Endothelial cell (in vitro differentiated cells): ENCODE measurements around the gene ATAD3C. TPM values are rescaled to one million over a fixed set of nuclear protein-coding genes. Genes with fewer than 3 reads are reported as not detected.

ENCODE experiments used
- DNase-seq: peaks from one replicate; pipeline ENCODE4 v3.0.0; 2021; ENCODE audit warnings: low spot score
- H3K27ac Mint-ChIP-seq: one replicate; pipeline ENCODE4 v1.8.0; 2021; ENCODE audit warnings: mixed read lengths, inconsistent platforms; ENCODE audit not compliant: unreplicated experiment
- H3K27me3 Mint-ChIP-seq: one replicate; pipeline ENCODE4 v1.8.0; 2021; ENCODE audit warnings: mild to moderate bottlenecking, moderate library complexity, mixed read lengths, inconsistent platforms; ENCODE audit not compliant: unreplicated experiment
- H3K36me3 Mint-ChIP-seq: one replicate; pipeline ENCODE4 v1.8.0; 2021; ENCODE audit warnings: mild to moderate bottlenecking, low read depth, mixed read lengths, inconsistent platforms; ENCODE audit not compliant: unreplicated experiment
- H3K4me1 Mint-ChIP-seq: one replicate; pipeline ENCODE4 v1.8.0; 2021; ENCODE audit warnings: mild to moderate bottlenecking, mixed read lengths, inconsistent platforms; ENCODE audit not compliant: unreplicated experiment
- H3K4me3 Mint-ChIP-seq: one replicate; pipeline ENCODE4 v1.8.0; 2021; ENCODE audit warnings: mild to moderate bottlenecking, mixed read lengths, inconsistent platforms; ENCODE audit not compliant: unreplicated experiment
- H3K9me3 Mint-ChIP-seq: one replicate; pipeline ENCODE4 v1.8.0; 2021; ENCODE audit warnings: mixed read lengths, inconsistent platforms; ENCODE audit not compliant: unreplicated experiment
- CTCF ChIP-seq: fragments of 200-600 bp; sonication (generic); IDR thresholded peaks from one replicate; pipeline ENCODE4 v1.5.0; 2021; ENCODE audit warnings: antibody characterized with exemption; ENCODE audit not compliant: unreplicated experiment
- total RNA-seq: library from RNA; stranded (reverse); fragmentation: NEBNext Ultra II Directional; extraction: Animal tissue kit (Norgen Biotek cat#: 25700); gene quantifications from one replicate; pipeline ENCODE4 v1.2.1, GENCODE V29; 2021; ENCODE audit not compliant: unreplicated experiment

Gene ATAD3C
- total RNA-seq, 1 donor from 2014 or later, result 2.9 TPM

DNA sequence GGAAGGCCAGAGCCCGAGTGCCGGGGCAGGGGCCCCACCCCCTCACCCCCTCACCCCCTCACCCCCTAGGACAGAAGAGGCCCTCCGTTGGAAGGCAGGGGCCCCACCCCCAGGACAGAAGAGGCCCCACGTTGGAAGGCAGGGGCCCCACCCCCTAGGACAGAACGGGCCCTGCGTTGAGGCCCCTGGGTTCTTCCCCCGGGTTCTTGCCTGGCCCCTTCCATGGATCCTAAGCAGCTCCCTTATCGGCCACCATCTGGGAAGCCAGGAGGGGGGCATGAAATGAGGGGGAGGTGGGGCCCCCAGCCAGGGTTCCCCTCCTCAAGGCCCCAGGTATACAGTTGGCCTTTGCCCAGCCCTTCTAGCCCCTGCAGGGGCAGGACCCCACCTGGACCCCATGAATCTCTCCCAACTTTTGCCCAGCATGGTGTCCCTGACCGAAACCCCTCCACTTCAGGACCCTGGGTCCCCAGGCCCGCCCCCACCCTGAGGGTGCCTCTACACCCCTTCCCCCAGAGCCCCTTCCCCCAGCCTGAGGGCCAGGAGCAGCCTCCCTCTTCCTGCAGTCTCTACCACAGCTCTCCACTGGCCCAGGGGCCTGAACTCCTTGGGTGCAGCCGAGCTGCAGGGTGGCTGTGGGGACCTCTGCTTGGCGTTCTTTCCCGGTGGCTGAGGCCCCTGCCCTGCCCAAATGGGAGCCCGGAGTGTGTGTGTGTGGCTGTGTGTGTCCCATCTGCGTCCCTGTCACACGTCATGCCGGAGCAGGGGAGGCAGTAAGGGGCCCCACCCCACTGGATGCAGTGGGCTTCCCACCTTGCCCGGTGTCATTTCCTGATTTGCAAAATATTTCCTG is 18.3 kb upstream of the ATAD3C start:
- Mint-ChIP-seq H3K27me3 (peaks cover 12% of the 10 kb centered on the region), H3K9me3 (no peaks in the 10 kb centered on the region), H3K36me3 (peaks cover 4% of the 10 kb centered on the region), H3K27ac (peak overlapping the region; percentile 38), H3K4me1 (peaks cover 26% of the 10 kb centered on the region), H3K4me3 (no peak overlapping the region)
- no peak for TF ChIP-seq CTCF
- no peak for DNase-seq

DNA sequence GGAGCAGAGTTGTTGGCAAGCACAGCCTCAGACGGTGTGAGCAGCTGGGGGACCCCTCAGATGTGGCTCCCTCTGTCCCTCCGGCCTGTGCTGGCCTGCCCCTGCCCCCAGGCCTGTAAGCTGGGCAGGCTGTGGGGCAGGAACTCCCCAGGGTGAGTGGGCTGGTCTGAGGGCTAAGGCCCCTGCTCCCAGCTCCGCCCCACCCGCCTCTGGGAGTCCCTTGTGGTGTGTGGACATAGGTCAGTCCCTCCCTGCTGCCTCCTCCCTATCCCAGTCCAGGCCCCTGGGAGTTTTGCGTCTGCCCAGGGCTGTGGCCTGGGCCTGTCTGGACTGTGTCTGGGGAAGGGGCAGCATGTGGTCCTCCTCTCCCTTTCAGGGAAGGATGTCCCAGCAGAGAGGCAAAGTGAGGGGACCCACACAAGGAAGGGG is 17.6 kb upstream of the ATAD3C start:
- no peak for DNase-seq
- peaks cover 12% of the 10 kb centered on the region for H3K27me3 Mint-ChIP-seq
- H3K36me3 Mint-ChIP-seq, result peaks cover 4% of the 10 kb centered on the region
- H3K27ac Mint-ChIP-seq, result peak overlapping the region; percentile 38
- H3K4me1 Mint-ChIP-seq, result peaks cover 26% of the 10 kb centered on the region
- no peaks in the 10 kb centered on the region for H3K9me3 Mint-ChIP-seq
- no peak for TF ChIP-seq CTCF
- H3K4me3 Mint-ChIP-seq, result no peak overlapping the region

DNA sequence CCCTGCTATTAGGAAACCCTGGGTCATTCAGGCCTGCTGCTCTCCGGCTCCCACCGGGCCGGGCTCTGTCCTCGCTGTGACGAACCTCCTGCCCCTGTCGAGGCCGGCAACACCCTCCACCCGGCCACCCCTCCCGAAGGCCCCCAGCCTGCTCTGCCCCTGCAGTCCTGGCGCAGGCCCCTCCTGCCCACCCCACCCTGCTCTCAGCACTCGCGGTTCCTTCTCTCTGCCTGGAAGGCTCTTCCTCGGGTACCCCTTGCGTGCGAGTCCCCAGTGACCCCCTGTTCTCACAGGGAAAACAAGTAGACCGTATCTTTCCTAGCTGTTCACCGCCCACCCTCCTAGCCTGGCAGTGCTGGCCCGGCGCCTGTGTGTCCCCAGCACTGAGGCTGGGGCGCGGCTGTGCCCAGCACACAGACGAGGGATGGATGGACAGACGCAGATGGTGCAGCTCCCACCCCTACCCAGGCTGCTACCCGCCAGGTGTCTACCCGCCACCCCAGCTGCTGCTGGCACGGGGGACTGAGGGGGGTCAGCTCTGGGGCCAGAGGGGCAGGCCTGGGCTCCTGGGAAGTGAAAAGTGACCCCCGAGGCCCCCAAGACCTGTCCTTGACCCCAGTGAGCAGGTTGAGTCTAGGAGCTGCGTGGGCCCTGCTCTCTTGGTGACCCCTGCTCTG is 17.1 kb upstream of the ATAD3C start:
- peak overlapping the region; percentile 61 for H3K27ac Mint-ChIP-seq
- H3K4me3 Mint-ChIP-seq, result no peak overlapping the region
- no peaks in the 10 kb centered on the region for H3K9me3 Mint-ChIP-seq
- peaks cover 4% of the 10 kb centered on the region for H3K36me3 Mint-ChIP-seq
- H3K4me1 Mint-ChIP-seq, result peaks cover 26% of the 10 kb centered on the region
- no peak for DNase-seq
- no peak for TF ChIP-seq CTCF
- H3K27me3 Mint-ChIP-seq, result peaks cover 12% of the 10 kb centered on the region

DNA sequence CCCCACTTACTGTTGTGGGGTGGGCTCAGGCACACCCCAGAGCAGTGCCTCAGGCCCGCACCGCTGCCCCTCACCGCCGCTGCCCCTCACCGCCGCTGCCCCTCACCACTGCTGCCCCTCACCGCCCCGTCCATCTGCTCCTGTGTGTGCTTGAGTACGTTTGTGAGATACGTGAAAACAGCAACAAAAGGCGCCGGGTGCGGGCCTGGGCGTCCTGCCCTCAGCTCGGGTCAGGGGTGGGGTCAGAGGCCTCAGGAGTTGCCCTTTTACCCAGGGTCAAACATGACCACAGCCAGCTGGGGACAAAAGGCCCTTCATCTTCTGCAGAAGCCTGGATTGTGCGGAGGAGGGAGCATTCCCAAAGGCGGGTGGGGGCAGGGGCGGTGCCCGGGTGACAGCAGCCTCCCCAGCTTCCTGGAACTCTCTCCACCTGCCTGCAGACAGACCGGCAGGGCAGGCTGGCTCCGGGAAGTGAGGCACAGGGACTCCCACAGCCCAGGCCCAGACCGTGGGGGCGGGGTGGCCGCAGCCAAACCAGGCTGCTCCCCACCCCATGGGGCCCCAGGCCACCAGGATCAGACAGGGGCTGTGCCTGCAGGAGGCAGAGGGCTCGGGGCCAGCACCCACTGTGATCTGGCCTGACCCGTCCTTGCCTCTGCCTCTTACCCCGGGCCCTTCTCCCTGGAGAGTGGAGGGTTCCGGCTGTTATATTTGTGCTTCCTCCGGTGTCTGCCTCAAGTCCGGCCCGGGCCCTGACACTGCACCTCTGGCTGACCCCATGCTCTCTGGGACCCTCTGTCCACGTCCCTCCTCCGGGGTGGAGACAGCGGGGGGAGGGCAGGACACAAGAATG is 16.3 kb upstream of the ATAD3C start:
- Mint-ChIP-seq H3K36me3 (peaks cover 4% of the 10 kb centered on the region), H3K9me3 (no peaks in the 10 kb centered on the region), H3K4me1 (peaks cover 26% of the 10 kb centered on the region), H3K4me3 (no peak overlapping the region), H3K27me3 (peaks cover 12% of the 10 kb centered on the region), H3K27ac (peak overlapping the region; percentile 74)
- peak; percentile 54 for DNase-seq
- TF ChIP-seq CTCF, result no peak
